Muscle layer of colon (tissue), 2 donors: ENCODE data around the gene SERPINA3.
"Not testable (repeated sequence)": the region's sequence is repeated elsewhere in the genome, so short reads cannot be mapped to it uniquely, and the experiment has no call there.

Experiments used
- H3K27ac ChIP-seq: one replicate; pipeline ENCODE4 v1.7.0; 2013; ENCODE audit warnings: low read depth, mild to moderate bottlenecking, low read length, moderate library complexity
- H3K27me3 ChIP-seq, 2 donors: one replicate each; pipeline ENCODE4 v1.7.0; 2013; ENCODE audit warnings: low read length in 2 of 2, mild to moderate bottlenecking in 2 of 2; ENCODE audit not compliant: insufficient read depth in 2 of 2, control insufficient read depth in 1 of 2
- H3K36me3 ChIP-seq: one replicate; pipeline ENCODE4 v1.7.0; 2013; ENCODE audit warnings: mild to moderate bottlenecking, low read length; ENCODE audit not compliant: insufficient read depth
- H3K4me1 ChIP-seq: one replicate; pipeline ENCODE4 v1.7.0; 2013; ENCODE audit warnings: mild to moderate bottlenecking, low read length; ENCODE audit not compliant: insufficient read depth
- H3K4me3 ChIP-seq, 2 donors: one replicate each; pipeline ENCODE4 v1.7.0; 2013; ENCODE audit warnings: low read length in 2 of 2, low read depth in 1 of 2, mild to moderate bottlenecking in 1 of 2, moderate library complexity in 1 of 2
- H3K9ac ChIP-seq: one replicate; pipeline ENCODE4 v1.7.0; 2013; ENCODE audit warnings: low read length
- H3K9me3 ChIP-seq: one replicate; pipeline ENCODE4 v1.7.0; 2013; ENCODE audit warnings: mild to moderate bottlenecking, low read length
- donor health status: abdominal sarcoma.
- donor health status: Adenocarcinoma of cecum.

Gene SERPINA3

GRCh38 chr14:94574336-94574735 lies 37.9 kb upstream of the SERPINA3 start:
- Histone ChIP-seq H3K36me3 (no peaks in the 10 kb centered on the region), H3K27me3 (no peaks in the 10 kb centered on the region), H3K27ac (no peak overlapping the region), H3K4me3 (no peak overlapping the region), H3K4me1 (peaks cover 4% of the 10 kb centered on the region), H3K9ac (no peak overlapping the region), H3K9me3 (no peaks in the 10 kb centered on the region)

GRCh38 chr14:94575730-94576585 lies 36.2 kb upstream of the SERPINA3 start:
- no peak overlapping the region for H3K9ac ChIP-seq
- H3K27me3 ChIP-seq: no peaks in the 10 kb centered on the region
- H3K4me1 ChIP-seq: peaks cover 4% of the 10 kb centered on the region
- no peak overlapping the region for H3K4me3 ChIP-seq
- no peaks in the 10 kb centered on the region for H3K9me3 ChIP-seq
- H3K36me3 ChIP-seq: no peaks in the 10 kb centered on the region
- no peak overlapping the region for H3K27ac ChIP-seq

- H3K4me3 ChIP-seq, H3K27me3 ChIP-seq, H3K9me3 ChIP-seq, H3K27ac ChIP-seq, H3K4me1 ChIP-seq, H3K36me3 ChIP-seq, H3K9ac ChIP-seq: not testable (repeated sequence)
Observed at GRCh38 chr14:94577472-94577871, 34.7 kb upstream of the SERPINA3 start.

- H3K4me3 ChIP-seq: no peak overlapping the region
- no peaks in the 10 kb centered on the region for H3K9me3 ChIP-seq
- H3K9ac ChIP-seq: no peak overlapping the region
- H3K27me3 ChIP-seq: no peaks in the 10 kb centered on the region
- no peaks in the 10 kb centered on the region for H3K36me3 ChIP-seq
- no peaks in the 10 kb centered on the region for H3K4me1 ChIP-seq
- H3K27ac ChIP-seq: no peak overlapping the region
Observed at GRCh38 chr14:94578712-94579111, 33.5 kb upstream of the SERPINA3 start.

GRCh38 chr14:94581127-94581999 lies 30.8 kb upstream of the SERPINA3 start, which contains the start of gene SERPINA5:
Gene SERPINA5, plus strand, starts transcription at chr14:94581426. Its CDS starts 5,937 bp downstream, at chr14:94587363.
- H3K4me3 ChIP-seq: no peak within 1 kb of the TSS
- H3K27me3 ChIP-seq: no peaks in the 10 kb centered on the region
- H3K9me3 ChIP-seq: no peaks in the 10 kb centered on the region
- H3K27ac ChIP-seq: no peak within 1 kb of the TSS
- no peak within 1 kb of the TSS for H3K9ac ChIP-seq
- H3K4me1 ChIP-seq: no peaks in the 10 kb centered on the region
- no peaks in the 10 kb centered on the region for H3K36me3 ChIP-seq

GRCh38 chr14:94582199-94582750 lies 29.9 kb upstream of the SERPINA3 start:
- Histone ChIP-seq H3K27ac (no peak overlapping the region), H3K36me3 (no peaks in the 10 kb centered on the region), H3K9ac (no peak overlapping the region), H3K4me1 (no peaks in the 10 kb centered on the region), H3K27me3 (no peaks in the 10 kb centered on the region), H3K4me3 (no peak overlapping the region), H3K9me3 (no peaks in the 10 kb centered on the region)

- H3K4me3 ChIP-seq: no peak overlapping the region
Observed at GRCh38 chr14:94582851-94583250, 29.3 kb upstream of the SERPINA3 start.

GRCh38 chr14:94583557-94583956 lies 28.6 kb upstream of the SERPINA3 start:
- Histone ChIP-seq H3K36me3 (no peaks in the 10 kb centered on the region), H3K9ac (no peak overlapping the region), H3K27ac (no peak overlapping the region), H3K4me3 (no peak overlapping the region), H3K27me3 (no peaks in the 10 kb centered on the region), H3K9me3 (no peaks in the 10 kb centered on the region), H3K4me1 (no peaks in the 10 kb centered on the region)

More at GRCh38 chr14:94582851-94583250, 29.3 kb upstream of the SERPINA3 start:
- Histone ChIP-seq H3K9me3 (no peaks in the 10 kb centered on the region), H3K9ac (no peak overlapping the region), H3K36me3 (no peaks in the 10 kb centered on the region), H3K27me3 (no peaks in the 10 kb centered on the region), H3K27ac (no peak overlapping the region), H3K4me1 (no peaks in the 10 kb centered on the region)

- Histone ChIP-seq H3K9me3 (no peaks in the 10 kb centered on the region), H3K36me3 (no peaks in the 10 kb centered on the region), H3K4me1 (no peaks in the 10 kb centered on the region), H3K9ac (no peak overlapping the region), H3K27me3 (no peaks in the 10 kb centered on the region), H3K4me3 (no peak overlapping the region), H3K27ac (no peak overlapping the region)
Observed at GRCh38 chr14:94584591-94585280, 27.5 kb upstream of the SERPINA3 start.

GRCh38 chr14:94586635-94587034 lies 25.6 kb upstream of the SERPINA3 start:
- Histone ChIP-seq H3K4me3 (no peak overlapping the region), H3K4me1 (no peaks in the 10 kb centered on the region), H3K36me3 (no peaks in the 10 kb centered on the region), H3K27ac (no peak overlapping the region), H3K9me3 (no peaks in the 10 kb centered on the region), H3K27me3 (no peaks in the 10 kb centered on the region), H3K9ac (no peak overlapping the region)

- Histone ChIP-seq H3K27me3 (no peaks in the 10 kb centered on the region), H3K9ac (no peak overlapping the region), H3K9me3 (no peaks in the 10 kb centered on the region), H3K4me3 (no peak overlapping the region), H3K36me3 (no peaks in the 10 kb centered on the region), H3K27ac (no peak overlapping the region), H3K4me1 (no peaks in the 10 kb centered on the region)
Observed at GRCh38 chr14:94588311-94588710, 23.9 kb upstream of the SERPINA3 start.
